Esophagus muscularis mucosa (tissue), 4 donors: ENCODE results near the gene TAGLN2. TPM values are rescaled to one million over a fixed set of nuclear protein-coding genes. Genes with fewer than 3 reads are reported as not detected.

Source experiments
- DNase-seq: peaks from one replicate; pipeline ENCODE4 v3.0.0-alpha.2; 2017; ENCODE audit errors: extremely low spot score
- H3K27ac ChIP-seq, 4 donors: fragments of 200-600 bp; sonication (generic); replicated peaks in 1 of 4; 1 replicate in 3 of 4; 2 replicates in 1 of 4; pipeline ENCODE4 v1.5.1; 2016 to 2019; ENCODE audit warnings: mild to moderate bottlenecking in 1 of 4
- H3K27me3 ChIP-seq, 4 donors: fragments of 200-600 bp; sonication (generic); one replicate each; pipeline versions ENCODE4 v1.5.1 to v1.6.0; 2016 to 2019
- H3K36me3 ChIP-seq, 4 donors: fragments of 200-600 bp; sonication (generic); one replicate each; pipeline ENCODE4 v1.5.1; 2016 to 2019
- H3K4me1 ChIP-seq, 4 donors: fragments of 200-600 bp; sonication (generic); one replicate each; pipeline ENCODE4 v1.5.1; 2016 to 2019
- H3K4me3 ChIP-seq, 4 donors: fragments of 200-600 bp; sonication (generic); 1 replicate in 2 of 4; 2 replicates in 2 of 4; pipeline ENCODE4 v1.5.1; 2016 to 2019; ENCODE audit warnings: mild to moderate bottlenecking in 4 of 4, moderate library complexity in 1 of 4
- H3K9me3 ChIP-seq, 4 donors: fragments of 200-600 bp; sonication (generic); 1 replicate in 3 of 4; 2 replicates in 1 of 4; pipeline ENCODE4 v1.5.1; 2016 to 2019
- CTCF ChIP-seq, 3 experiments: fragments of 200-600 bp in 2 of 3; fragments of 450-650 bp in 1 of 3; sonication (generic) in 2 of 3; IDR thresholded peaks; one replicate each; pipeline ENCODE4 v1.5.1; 2017 to 2019; ENCODE audit warnings: antibody characterized with exemption in 3 of 3, mild to moderate bottlenecking in 2 of 3, moderate library complexity in 1 of 3
- EP300 ChIP-seq: sonication (generic); formaldehyde crosslinking; IDR thresholded peaks from one replicate; pipeline ENCODE4 v1.6.1; 2017; ENCODE audit warnings: antibody characterized with exemption
- POLR2A ChIP-seq: fragments of 450-650 bp; IDR thresholded peaks from one replicate; pipeline ENCODE4 v1.6.1; 2017; ENCODE audit warnings: antibody characterized with exemption, moderate library complexity, mild to moderate bottlenecking, low read depth
- POLR2AphosphoS5 ChIP-seq, 2 donors: sonication (generic); formaldehyde crosslinking; IDR thresholded peaks; one replicate each; pipeline ENCODE4 v1.6.1; 2017; ENCODE audit warnings: antibody characterized with exemption in 2 of 2
- WGBS: methylation state at CpG from one replicate; pipeline ENCODE4 v1.1.5; 2018; 5-methylcytosine and 5-hydroxymethylcytosine counted together
- intact Hi-C: fragments of 100-400 bp; cut with DNase I; formaldehyde crosslinking; loops from one replicate; pipeline ENCODE4 v1.15.1; 2023
- total RNA-seq, 4 donors: library from RNA; depleted of rRNA; stranded (reverse); fragments of >200 nt; gene quantifications; one replicate each; pipeline versions ENCODE4 v1.1.0 to v1.2.1, GENCODE V29; 2016

Gene TAGLN2
- total RNA-seq, 4 donors from 2014 or later, result 125 to 276 (median 228) TPM

DNA sequence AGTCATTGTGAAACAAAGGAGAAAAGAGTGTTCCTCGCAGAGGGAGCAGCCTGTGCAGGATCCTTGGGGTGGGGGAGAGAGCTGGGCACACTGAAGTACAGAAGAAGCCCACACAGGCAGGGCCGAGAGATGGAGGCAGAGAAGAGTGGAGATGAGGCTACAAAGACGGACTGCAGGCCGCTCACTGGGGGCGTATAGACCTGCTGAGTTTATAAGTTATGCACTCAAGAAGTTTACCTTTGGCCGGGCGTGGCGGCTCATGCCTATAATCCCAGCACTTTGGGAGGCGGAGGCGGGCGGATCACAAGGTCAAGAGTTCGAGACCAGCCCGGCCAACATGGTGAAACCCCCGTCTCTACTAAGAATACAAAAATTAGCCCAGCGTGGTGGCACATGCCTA, 36.3 kb upstream of the TAGLN2 start:
- Histone ChIP-seq H3K36me3 (no peaks in the 10 kb centered on the region), H3K4me1 (peaks cover 0 to 6% (median 3%) of the 10 kb centered on the region in 4 donors), H3K27ac (peak overlapping the region in 1 of 4 donors; percentile 7), H3K4me3 (peak overlapping the region in 2 of 4 donors; percentile 5 to 10), H3K27me3 (no peaks in the 10 kb centered on the region), H3K9me3 (no peaks in the 10 kb centered on the region)
- TF ChIP-seq EP300, result no peak
- no peak for DNase-seq
- intact Hi-C loops, result no loop called here
- WGBS, result 83% methylated on average over 14 of the region's 15 CpGs

GRCh38 chr1:159960721-159961381, 35.5 kb upstream of the TAGLN2 start:
- DNase-seq, result no peak
- intact Hi-C loops, result no loop called here
- Histone ChIP-seq H3K4me1 (peaks cover 0 to 6% (median 3%) of the 10 kb centered on the region in 4 donors), H3K4me3 (peak overlapping the region in 2 of 4 donors; percentile 5 to 28), H3K27me3 (no peaks in the 10 kb centered on the region), H3K9me3 (no peaks in the 10 kb centered on the region), H3K27ac (peak overlapping the region in 1 of 4 donors; percentile 40), H3K36me3 (no peaks in the 10 kb centered on the region)
- WGBS, result 34% methylated on average over 5 of the region's 5 CpGs
- TF ChIP-seq CTCF (IDR thresholded peaks at IDR 0.05) (no peak), POLR2AphosphoS5 (IDR thresholded peaks at IDR 0.05) (peak in 1 of 2 donors; percentile 16), EP300 (no peak), POLR2A (no peak)

GRCh38 chr1:159959451-159959850, 34.1 kb upstream of the TAGLN2 start:
- no peak for DNase-seq
- 71% methylated on average over 4 of the region's 4 CpGs for WGBS
- intact Hi-C loops, result no loop called here
- TF ChIP-seq POLR2A, result no peak
- H3K27me3 ChIP-seq, result no peaks in the 10 kb centered on the region
- H3K4me1 ChIP-seq, result peaks cover 0 to 6% (median 3%) of the 10 kb centered on the region in 4 donors
- H3K36me3 ChIP-seq, result no peaks in the 10 kb centered on the region
- H3K27ac ChIP-seq, result no peak overlapping the region
- H3K9me3 ChIP-seq, result no peaks in the 10 kb centered on the region
- H3K4me3 ChIP-seq, result no peak overlapping the region

DNA sequence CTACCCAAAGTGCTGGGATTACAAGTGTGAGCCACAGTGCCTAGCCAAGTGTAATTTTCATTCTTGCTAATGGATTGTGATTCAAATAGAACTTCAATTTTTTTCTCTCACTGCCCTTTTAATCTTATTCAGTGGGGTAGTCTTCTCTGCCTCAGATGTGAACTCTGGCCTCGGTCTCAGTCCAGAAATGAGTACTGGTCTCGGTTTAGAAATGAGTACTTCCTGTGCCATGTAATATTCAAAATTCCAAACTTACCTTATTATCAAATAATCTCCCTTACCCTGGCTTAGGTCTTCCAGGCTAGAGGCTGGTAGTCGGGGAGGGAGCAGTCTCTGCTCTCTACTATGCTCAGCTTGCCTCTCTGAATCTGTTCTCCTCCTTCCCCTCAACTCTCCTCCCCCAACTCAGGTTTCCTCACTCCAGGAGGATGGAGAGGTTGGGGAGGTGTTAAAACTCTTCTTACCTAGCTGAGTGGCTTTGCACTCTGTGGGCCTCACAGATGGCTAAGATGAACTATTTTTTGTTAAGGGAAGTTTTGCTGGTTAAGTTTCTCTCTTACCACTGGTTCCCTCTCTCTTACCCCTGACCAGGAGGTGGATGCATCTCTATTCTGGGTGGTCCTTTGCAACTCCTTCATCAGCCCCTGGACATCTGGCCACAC, 33.5 kb upstream of the TAGLN2 start:
- Histone ChIP-seq H3K27ac (no peak overlapping the region), H3K9me3 (no peaks in the 10 kb centered on the region), H3K4me3 (no peak overlapping the region), H3K27me3 (no peaks in the 10 kb centered on the region), H3K4me1 (peaks cover 0 to 6% (median 3%) of the 10 kb centered on the region in 4 donors), H3K36me3 (no peaks in the 10 kb centered on the region)
- intact Hi-C loops, result no loop called here
- DNase-seq, result no peak
- TF ChIP-seq POLR2A (no peak), CTCF (IDR thresholded peaks at IDR 0.05) (no peak), POLR2AphosphoS5 (IDR thresholded peaks at IDR 0.05) (no peak), EP300 (no peak)
- 74% methylated on average over 3 of the region's 3 CpGs for WGBS

DNA sequence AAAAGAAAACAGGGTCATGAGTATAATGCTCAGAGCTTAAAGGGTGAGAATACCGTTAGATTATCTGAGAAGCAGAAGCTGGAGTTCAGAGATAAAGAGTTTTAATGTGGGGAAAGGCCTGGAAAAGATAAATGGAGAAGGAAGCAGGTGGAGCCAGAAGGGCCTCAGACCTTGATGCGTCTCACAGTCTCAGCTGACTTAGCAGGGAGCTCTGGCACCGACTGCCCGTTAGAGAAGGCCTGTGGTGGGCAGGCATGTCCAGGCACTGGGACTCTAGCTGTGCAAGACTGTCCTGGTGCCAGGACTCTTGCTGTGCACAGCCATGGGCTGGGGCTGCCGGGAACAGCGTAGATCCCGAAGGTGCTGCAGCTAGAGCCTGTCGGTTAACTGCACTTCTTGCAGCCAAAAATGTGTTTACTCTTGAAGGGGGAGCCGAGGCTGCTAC, 32.5 kb upstream of the TAGLN2 start:
- Histone ChIP-seq H3K36me3 (no peaks in the 10 kb centered on the region), H3K9me3 (no peaks in the 10 kb centered on the region), H3K4me1 (peaks cover 0 to 6% (median 3%) of the 10 kb centered on the region in 4 donors), H3K27me3 (peaks cover 0 to 4% (median 0%) of the 10 kb centered on the region in 4 donors), H3K27ac (no peak overlapping the region), H3K4me3 (no peak overlapping the region)
- TF ChIP-seq POLR2A (no peak), EP300 (no peak), POLR2AphosphoS5 (IDR thresholded peaks at IDR 0.05) (no peak), CTCF (IDR thresholded peaks at IDR 0.05) (no peak)
- no peak for DNase-seq
- intact Hi-C loops, result no loop called here
- WGBS, result 54% methylated on average over 8 of the region's 9 CpGs
